AG08395 (cell line): ENCODE results near the gene ALOX15.
"Not testable (repeated sequence)": the region's sequence is repeated elsewhere in the genome, so short reads cannot be mapped to it uniquely, and the experiment has no call there.

Experiments
- DNase-seq: peaks from one replicate; pipeline ENCODE4 v3.0.0; 2012; ENCODE audit warnings: mixed read lengths, low spot score

Gene ALOX15

DNA sequence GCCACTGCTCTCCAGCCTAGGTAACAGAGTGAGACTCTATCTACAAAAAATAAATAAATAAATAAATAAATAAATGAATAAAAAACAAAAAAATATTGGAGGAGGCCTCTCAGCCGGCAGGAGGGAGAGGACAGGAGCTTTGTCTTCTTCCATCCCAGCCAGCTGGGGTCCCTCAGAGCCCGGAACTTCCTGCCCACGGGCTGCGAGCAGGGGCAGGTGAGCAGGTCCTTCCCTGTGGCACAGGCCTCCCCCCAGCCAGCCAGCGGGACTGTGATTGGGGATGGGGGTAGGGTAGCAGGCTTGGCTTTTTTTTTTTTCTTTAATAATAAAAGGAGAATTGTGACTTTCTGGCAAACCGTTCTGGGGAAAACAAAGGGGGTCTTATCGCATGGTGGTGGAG, 47.1 kb downstream of the ALOX15 start:
- no peak for DNase-seq

DNA sequence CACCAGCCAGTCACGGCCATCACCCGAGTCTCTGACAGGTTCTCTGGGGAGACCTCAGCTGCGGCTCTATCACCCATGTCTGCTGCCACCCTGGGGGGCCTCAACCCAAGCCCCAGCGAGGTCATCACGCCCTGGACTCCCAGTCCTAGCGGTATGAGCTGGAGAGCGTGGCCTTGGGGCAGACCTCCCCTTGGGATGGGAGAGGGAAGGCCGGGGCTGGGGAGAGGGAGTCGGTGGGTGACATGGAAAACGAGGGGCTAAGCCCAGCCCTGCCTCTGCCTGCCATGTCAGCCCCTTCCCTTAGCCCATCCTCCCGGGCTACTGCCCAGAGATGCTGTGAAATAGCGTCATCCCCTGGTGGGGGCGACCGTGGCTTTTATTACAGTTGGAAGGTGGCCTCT, 48.5 kb downstream of the ALOX15 start:
- no peak for DNase-seq

DNA sequence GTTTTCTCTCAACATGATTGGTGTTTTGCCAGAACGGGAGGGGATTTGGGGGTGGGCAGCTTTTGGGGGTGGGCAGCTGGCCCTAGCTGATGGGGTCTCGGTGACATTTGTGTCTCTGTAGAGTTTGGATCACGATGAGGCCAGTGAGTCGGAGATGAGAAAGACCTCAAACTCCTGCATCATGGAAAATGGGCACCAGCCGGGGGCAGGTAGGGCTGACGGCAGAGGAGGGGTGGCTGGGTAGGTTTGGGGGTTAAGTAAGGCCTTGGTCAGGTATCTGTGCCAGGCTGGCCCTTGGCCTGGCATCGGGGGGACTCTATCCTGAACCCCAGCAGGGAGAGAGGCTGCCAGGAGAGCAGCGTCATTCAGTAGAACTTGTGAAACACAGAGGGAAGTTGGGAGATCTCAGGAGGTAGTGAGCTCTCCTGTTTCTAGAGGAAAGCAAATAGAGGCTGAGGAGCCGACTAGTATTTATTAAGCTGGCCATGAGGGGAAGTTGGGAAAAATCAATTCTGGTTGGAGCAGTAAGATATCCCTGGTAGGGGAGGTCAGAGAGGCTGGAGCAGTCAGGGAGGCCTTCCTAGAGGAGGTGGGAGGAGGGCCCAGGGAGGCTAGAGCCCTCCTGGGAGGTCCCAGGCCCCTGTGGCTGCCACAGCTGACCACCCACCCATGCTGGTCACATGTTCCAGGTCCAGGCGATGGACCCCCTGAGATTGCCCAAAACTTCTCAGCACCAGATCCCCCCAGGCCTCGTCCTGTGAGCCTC, 49.1 kb downstream of the ALOX15 start:
- no peak for DNase-seq

DNA sequence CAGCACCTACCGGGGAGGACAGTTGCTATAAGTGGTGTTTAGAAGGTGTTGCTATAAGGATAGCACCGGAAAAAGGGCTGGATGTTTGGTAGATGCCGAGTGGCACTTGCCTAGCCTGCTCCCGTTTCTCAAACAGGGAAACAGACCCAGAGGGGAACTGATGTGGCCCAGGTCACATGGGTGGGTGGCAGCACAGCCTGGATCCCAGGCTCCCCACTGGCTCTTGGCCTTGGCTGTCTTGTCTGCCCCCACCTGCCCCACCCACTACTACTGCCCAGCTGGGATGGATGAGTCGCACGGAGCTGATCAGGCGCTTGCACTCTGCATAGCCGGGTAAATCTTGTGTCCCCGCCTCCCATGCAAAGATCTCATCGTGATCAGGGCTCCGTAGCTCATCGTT, 49.9 kb downstream of the ALOX15 start:
- peak; percentile 38 for DNase-seq

- no peak for DNase-seq
These were observed 50.5 kb downstream of the ALOX15 start for GRCh38 chr17:4590981-4591453.

GRCh38 chr17:4590042-4590441, 51.4 kb downstream of the ALOX15 start:
- not testable (repeated sequence) for DNase-seq

- no peak for DNase-seq
These were observed 52.4 kb downstream of the ALOX15 start for GRCh38 chr17:4588898-4589625.

GRCh38 chr17:4588391-4588790, 53.1 kb downstream of the ALOX15 start:
- DNase-seq = no peak

DNA sequence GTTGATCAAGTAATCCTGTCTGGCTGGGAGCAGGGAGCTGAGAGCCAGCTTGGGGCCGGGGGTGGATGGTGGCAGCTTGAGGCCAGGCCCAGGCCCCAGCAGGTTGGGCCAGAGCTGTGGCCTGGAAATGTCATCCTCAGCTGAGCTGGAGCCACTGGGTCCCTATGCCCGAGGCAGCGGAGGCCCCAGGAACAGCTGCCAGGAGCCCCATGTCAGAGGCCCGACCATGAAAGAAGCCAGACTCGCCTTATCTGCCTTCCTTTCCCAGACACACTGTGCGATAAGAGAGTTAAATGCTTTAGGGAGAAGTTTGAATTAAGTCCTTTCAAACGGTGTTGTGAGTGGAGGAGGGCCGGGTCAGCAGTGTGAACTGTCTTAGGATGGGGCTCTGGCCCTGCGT, 53.7 kb downstream of the ALOX15 start:
- no peak for DNase-seq

DNA sequence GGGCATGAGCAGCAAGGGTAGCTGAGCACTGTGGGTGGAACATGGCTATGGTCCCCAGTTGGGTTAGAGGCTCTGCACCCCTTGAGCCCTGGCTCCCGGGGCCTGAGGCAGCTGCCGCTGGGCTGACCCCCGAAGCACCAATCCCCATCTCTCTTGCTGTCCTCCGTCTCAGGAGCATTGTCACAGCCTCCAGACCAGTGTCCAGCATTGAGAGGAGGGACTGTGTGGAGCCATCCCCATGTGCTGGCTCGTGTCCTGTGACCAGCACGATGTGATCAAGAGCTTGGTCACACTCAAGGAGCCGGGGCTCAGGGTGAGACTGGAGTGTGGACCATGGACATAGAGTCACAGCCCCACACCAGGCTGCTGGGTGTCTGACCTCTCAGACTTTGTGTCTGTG, 54.3 kb downstream of the ALOX15 start:
- DNase-seq = no peak

DNA sequence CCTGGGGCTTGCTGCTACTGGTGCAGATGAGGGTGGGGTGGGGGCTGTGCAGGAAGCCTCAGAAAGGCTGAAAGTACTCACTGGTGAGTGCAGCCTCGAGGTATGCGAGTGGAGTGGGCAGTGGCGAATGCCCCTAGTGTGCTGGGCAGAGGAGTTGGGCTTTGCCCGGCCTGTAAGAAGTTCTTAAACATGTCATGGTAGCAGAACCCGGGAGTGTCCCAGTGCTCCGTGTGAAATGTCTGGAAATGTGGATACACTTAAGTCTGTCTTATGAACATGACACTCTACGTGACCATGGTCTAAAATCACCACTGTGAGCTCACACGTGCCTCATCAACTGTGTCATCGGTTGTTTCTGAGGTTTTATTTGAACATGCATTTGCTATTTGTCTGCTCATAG, 55.4 kb downstream of the ALOX15 start:
- no peak for DNase-seq

DNA sequence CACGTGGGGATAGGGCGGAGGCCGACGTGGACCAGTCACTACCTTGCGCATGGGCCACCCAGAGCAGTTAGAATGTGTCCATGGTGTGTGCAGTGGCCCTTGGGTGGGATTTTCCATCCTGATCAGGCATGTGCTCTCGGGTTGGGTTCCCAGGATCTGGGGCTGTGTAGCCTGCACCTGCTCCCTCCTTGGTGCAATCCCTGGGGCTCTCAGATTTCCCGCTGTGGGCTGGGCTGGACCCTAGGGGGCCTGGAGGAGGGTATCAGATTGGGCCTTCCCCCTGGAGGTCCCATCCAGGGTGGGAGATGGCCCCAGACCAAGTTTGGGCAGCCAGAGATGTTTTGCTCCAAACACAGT, 55.9 kb downstream of the ALOX15 start:
- no peak for DNase-seq

DNA sequence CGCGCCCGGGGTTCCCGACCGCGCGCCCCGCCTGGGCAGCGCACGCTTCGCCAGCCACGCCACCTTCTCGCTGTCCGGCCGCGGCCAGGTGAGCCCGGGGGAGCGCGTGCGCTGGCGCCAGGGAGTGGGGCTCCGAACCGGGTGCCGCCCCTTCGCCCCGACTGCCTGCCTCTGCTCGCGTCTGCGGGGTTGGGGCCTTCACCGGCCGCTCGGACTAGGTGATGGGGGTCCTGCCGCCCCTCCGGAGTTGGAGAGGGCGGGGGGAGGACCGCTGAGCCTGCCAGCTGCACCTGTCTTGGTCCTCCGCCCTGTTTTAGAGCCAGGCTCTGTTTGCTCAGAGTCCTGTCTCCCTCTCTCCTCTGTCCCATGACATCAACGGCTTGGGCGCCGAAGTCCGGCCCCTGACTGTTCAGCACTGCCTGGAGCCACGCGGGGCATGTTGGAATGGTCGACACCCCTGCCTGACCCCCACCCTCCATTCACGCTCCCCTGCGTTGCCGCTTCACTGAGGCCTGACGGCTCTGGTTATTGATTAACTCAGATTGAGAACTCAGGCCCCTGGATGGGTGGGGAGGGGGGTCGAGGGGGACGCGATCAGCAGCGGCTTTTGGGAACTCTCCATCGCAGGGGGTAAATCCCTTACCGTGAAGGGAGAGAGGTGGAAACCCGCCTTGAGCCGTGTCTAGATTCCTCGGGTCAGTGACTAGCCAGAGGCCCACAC, 56.4 kb downstream of the ALOX15 start:
- DNase-seq = no peak

DNA sequence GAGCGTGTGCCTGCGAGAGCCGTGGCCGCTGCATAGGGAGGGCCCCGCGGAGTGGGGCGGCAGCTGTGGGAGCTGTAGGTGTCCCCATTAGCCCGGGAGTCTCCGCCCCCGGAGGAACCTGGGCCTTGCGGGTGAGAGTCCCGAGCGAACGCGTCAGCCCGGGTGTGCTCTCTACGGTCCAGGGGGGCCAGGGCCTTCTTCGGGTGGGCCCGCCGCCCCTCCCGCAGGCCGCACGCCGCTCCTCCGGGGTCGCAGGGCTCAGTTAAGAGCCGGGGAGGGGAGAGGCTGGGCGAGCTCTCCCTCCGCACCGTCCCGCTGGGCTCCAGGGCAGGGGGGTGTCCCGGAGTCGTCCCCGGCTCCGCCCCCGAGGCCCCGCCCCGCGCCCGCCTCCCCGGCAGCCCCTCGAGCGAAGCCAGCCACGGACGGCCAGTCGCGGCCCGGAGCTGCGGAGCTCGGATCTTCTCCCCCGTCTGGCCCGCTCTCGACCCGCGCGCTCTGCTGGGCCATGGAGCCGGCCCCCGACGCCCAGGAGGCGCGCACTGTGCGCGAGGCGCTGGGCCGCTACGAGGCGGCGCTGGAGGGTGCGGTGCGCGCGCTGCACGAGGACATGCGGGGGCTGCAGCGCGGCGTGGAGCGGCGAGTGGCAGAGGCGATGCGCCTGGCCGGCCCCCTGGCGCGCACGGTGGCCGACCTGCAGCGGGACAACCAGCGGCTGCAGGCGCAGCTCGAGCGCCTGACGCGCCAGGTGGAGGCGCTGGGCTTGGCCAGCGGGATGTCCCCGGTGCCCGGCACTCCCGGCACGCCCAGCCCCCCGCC, 57.2 kb downstream of the ALOX15 start, which contains the start of gene SMTNL2:
SMTNL2 (plus strand) TSS at position 429 of the 816 bp plus-strand sequence; CDS start at position 506, 77 bp downstream.
- DNase-seq = no peak

DNA sequence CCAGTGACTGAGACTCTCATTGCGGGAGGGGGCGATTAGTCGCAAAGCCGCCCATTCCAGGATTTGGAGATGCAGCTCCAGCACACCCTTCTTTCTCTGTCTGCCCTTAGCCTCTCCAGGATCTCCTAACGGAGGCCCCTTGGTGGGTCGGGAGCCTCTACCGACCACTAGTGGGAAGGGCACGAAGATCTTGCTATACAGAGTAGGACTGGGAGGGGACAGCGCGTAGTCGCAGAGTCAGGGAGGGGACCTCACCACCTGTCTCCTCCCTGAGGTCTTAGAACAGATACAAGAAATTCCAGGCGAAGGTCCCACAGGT, 57.7 kb downstream of the ALOX15 start:
- DNase-seq = no peak

- no peak for DNase-seq
These were observed 58.3 kb downstream of the ALOX15 start for GRCh38 chr17:4583206-4583605.

DNA sequence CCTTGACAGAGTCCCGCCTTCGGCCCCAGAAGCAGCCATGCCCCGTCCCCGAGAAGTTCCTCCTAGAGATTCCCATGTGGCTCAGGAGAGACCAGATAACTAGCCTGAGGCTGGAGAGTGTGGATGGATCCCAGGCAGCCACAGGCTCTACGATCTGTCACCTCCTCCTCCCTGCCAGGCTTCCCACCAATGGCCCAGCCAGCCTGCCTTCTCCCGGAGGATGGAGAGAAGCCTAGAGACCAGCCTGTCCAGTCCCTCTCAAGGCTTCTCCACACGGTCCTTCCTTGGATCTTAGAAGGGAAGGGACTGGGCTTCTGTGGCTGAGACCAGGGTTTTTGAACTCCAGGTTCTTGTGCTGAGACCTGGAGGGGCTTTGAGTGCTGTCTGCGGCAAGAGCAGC, 58.8 kb downstream of the ALOX15 start:
- no peak for DNase-seq

DNA sequence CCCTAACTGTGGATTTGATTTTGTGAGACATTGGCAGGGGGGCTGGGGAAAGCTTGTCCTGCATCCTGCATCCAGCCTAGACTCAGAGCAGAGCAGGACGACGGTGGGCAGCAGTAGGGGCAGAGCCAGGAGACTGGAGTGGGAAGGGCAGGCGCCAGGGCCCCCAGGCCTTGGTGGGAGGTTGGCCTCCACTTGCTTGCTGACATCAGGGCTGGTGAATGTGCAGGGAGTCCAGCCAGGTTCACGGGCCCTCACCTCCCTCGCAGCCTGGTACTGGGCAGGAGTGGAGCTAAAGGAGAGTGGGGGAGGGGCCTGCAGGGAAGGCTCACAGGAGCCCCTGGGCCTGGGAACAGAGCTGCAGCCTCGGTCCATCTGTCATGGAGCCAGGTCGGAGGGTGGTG, 59.4 kb downstream of the ALOX15 start:
- DNase-seq = no peak
